Fibroblast of mammary gland (primary cell): ENCODE data around the gene RNASE8.

Experiments
- DNase-seq: peaks from one replicate; pipeline ENCODE4 v3.0.0-alpha.2; 2010; ENCODE audit warnings: low read depth
- H3K4me3 ChIP-seq: 2 replicates; pipeline ENCODE4 v1.5.1; 2011; ENCODE audit warnings: low read depth, mild to moderate bottlenecking, low read length, moderate library complexity; ENCODE audit not compliant: control insufficient read depth
- TF ChIP-seq, protein P1 (sequence below): conservative IDR thresholded peaks from 2 replicates; pipeline ENCODE4 v1.5.1; 2011; ENCODE audit warnings: low read depth, low read length, inconsistent platforms; ENCODE audit not compliant: control insufficient read depth, insufficient read depth

The RNASE8 gene

DNA sequence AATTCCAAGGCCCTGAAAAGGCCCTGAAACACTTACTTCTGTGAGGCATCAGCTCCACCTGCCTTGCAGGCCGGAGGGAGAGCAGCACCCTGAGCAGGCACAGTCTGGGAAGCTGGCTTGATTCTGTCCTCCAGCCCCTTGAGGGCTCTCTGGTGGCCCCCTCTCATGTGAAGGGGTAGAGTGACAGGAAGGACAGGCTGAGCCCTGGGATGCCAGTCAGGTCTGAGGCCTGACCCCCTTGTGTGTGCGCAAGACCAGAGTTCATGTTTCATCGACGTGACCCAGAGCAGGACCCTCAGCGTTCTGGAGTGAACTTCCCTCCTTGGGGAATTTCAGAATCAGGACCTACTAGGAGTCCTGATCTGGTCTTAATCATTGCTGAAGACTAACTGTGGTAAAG, 1.3 kb downstream of the RNASE8 start:
- no peak overlapping the region for H3K4me3 ChIP-seq
- TF ChIP-seq, protein P1, sequence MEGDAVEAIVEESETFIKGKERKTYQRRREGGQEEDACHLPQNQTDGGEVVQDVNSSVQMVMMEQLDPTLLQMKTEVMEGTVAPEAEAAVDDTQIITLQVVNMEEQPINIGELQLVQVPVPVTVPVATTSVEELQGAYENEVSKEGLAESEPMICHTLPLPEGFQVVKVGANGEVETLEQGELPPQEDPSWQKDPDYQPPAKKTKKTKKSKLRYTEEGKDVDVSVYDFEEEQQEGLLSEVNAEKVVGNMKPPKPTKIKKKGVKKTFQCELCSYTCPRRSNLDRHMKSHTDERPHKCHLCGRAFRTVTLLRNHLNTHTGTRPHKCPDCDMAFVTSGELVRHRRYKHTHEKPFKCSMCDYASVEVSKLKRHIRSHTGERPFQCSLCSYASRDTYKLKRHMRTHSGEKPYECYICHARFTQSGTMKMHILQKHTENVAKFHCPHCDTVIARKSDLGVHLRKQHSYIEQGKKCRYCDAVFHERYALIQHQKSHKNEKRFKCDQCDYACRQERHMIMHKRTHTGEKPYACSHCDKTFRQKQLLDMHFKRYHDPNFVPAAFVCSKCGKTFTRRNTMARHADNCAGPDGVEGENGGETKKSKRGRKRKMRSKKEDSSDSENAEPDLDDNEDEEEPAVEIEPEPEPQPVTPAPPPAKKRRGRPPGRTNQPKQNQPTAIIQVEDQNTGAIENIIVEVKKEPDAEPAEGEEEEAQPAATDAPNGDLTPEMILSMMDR: no peak
- no peak for DNase-seq

DNA sequence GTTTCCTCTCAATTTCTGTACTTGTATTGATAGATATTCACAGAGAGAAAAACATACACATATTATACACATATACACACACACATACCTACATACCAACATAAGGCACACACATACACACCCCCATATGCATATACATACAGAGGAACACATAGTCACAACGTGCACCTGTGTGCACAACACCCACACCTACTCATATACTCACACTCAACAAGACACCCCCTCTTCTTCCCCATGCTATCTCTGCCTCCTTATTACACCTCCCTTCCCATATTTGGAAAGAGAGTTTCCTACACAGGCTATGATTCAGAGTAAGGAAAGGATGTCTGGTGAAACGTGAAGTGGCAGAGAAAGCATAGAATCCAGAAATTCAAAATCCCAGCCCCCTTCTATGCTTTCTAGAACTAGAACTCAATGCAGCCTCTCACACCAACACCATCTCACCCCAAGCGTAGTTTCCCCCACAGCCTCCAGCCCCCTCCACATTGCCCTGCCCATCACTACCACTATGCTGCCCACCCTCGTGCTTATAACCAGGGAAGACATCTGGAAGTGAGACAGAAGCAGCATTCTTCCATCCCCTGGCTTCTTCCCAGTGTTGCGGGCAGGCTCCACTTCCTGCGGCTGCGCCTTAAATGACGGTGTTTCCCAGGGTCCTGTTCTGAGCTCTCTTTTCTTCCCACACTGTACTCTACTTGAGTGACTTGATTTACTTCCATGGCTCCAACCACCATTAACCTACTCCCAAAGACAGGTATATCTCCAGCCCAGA, 2.4 kb downstream of the RNASE8 start:
- TF ChIP-seq, protein P1: no peak
- H3K4me3 ChIP-seq: no peak overlapping the region
- DNase-seq: no peak

DNA sequence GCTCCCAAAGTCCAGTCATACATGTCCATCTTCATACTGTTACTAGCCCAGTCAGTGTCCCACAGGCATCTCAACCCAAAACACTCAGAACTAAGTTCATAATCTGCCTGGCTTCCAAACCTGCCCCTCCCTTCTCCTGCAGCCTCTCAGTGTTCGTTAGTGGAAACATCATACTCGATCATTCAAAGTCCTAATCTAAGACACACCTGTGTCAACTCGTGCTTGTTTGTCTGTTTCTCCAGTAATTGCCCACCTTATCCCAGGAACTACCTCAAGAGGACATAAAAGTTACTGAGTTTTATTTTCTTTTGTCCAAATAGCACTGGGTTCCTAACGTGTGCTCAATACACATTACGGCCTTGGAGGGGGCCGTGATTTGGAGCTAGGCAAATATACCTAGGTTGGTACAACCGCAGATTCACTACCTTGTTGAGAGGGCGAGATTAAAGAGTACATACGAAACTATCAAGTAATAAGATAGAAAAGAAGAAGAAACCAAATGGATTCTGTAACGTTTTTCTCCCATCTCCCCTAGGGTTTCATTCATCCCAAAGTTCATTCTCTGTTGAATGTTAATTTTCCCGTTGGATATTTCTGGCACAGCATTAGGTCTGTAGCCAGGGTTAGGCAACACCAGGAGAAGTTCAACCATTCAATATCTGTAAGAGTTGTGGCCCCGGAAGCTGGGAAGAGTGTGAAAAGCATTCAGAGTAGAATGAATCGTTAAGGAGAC, 3.2 kb downstream of the RNASE8 start:
- no peak for DNase-seq
- TF ChIP-seq, protein P1: no peak
- H3K4me3 ChIP-seq: no peak overlapping the region

DNA sequence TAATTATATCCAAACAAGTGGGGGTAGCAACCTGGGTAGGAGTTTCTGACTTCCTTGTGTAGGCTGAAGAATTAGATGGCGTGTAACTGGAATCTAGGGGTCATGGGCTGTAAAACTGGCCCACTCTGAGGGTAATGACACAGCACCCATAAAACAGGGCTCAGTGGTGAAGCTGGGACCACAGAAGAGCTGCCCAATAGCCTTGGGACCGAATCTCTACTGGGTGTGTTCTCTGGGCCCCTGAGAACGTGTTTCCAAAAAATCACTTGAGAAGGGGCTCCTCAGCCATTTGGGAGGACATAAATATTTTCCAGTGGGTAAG, 3.7 kb downstream of the RNASE8 start:
- no peak overlapping the region for H3K4me3 ChIP-seq
- TF ChIP-seq, protein P1: no peak

DNA sequence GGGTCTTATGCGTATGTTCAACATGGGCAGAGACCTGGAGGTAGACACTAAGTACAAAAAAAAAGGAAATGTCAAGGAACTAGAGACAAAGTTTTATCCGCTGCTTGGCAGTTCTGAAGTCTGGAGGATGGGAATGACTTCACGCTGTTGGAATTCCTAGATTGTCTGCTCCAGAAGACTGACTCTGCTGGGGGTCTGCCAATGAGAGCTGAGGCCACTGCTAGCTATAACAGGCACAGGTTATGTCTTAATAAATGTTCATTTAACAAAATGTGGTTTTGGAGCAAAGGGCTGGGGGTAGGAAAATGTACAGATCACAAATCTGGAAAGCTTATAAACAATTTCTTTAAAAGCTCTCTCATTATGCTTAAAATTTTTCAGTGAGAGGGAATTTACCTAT, 5.9 kb downstream of the RNASE8 start:
- peak; percentile 83 for DNase-seq
- TF ChIP-seq, protein P1: no peak
- no peak overlapping the region for H3K4me3 ChIP-seq

More for the DNA sequence above, 3.7 kb downstream of the RNASE8 start:
- DNase-seq: no peak

DNA sequence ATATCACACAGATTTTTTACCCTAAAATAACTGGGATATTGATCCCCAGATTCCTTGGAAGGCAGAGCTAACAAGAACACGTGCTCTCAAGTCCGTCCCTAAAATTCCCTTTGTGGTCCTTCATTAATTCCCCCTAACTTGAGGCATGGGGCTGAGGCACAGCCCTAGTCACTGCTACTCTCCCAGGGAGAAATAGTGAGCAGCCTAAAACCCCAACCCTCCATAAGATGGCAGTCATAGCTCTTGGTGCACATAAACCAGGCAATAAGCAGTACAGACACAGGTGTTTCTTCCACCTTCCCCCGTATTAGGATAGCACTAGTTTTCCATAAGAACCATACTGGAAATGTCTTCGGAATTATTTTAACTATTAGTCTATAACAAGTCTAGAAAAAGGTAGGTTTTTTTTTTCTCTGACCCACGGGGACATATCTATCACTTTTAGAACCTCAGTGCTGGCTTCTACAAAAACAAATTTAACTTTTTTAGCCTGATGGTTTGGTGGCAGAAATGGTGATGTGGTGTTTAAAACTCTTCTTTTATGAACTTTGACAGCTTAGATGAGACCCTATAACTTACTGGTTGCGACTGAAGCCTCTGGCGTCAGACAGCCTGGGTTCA, 9.4 kb downstream of the RNASE8 start:
- TF ChIP-seq, protein P1: peak; percentile 31
- H3K4me3 ChIP-seq: no peak overlapping the region
- DNase-seq: no peak
